H9 (cell line): ENCODE measurements around the gene DEK. TPM values are rescaled to one million over a fixed set of nuclear protein-coding genes. Genes with fewer than 3 reads are reported as not detected.

Experiments used
- DNase-seq: peaks from one replicate; pipeline ENCODE4 v3.0.0-alpha.2; 2017
- H2AFZ ChIP-seq: one replicate; pipeline ENCODE4 v1.6.1; 2013; ENCODE audit warnings: mild to moderate bottlenecking, low read length, control low read depth, moderate library complexity
- H2AK5ac ChIP-seq: 2 replicates; pipeline ENCODE4 v1.6.1; 2013; ENCODE audit warnings: low read length, control low read depth, mixed read lengths; ENCODE audit not compliant: insufficient read length
- H2BK120ac ChIP-seq: one replicate; pipeline ENCODE4 v1.6.1; 2013; ENCODE audit warnings: low read depth, mild to moderate bottlenecking, low read length, control low read depth, inconsistent platforms; ENCODE audit not compliant: poor library complexity, severe bottlenecking
- H2BK12ac ChIP-seq: 2 replicates; pipeline ENCODE4 v1.6.1; 2013; ENCODE audit warnings: low read length, control low read depth, mixed read lengths, low read depth; ENCODE audit not compliant: insufficient read length
- H2BK15ac ChIP-seq: 2 replicates; pipeline ENCODE4 v1.6.1; 2013; ENCODE audit warnings: low read depth, low read length, control low read depth
- H2BK20ac ChIP-seq: one replicate; pipeline ENCODE4 v1.6.1; 2013; ENCODE audit warnings: low read depth, mild to moderate bottlenecking, low read length, control low read depth, inconsistent platforms; ENCODE audit not compliant: poor library complexity, severe bottlenecking
- H2BK5ac ChIP-seq: 2 replicates; pipeline ENCODE4 v1.6.1; 2013; ENCODE audit warnings: low read length, control low read depth, mixed read lengths; ENCODE audit not compliant: insufficient read length
- H3K14ac ChIP-seq: 2 replicates; pipeline ENCODE4 v1.6.1; 2013; ENCODE audit warnings: low read length, control low read depth; ENCODE audit not compliant: insufficient read depth
- H3K18ac ChIP-seq: 2 replicates; pipeline ENCODE4 v1.6.1; 2013; ENCODE audit warnings: low read depth, mild to moderate bottlenecking, mixed read lengths, low read length, control low read depth; ENCODE audit not compliant: insufficient read length
- H3K23ac ChIP-seq: 2 replicates; pipeline ENCODE4 v1.6.1; 2013; ENCODE audit warnings: low read length, control low read depth, mixed read lengths, low read depth; ENCODE audit not compliant: insufficient read length
- H3K23me2 ChIP-seq: 2 replicates; pipeline ENCODE4 v1.6.1; 2013; ENCODE audit warnings: low read depth, mild to moderate bottlenecking, mixed read lengths, low read length, control low read depth; ENCODE audit not compliant: insufficient read length, poor library complexity, severe bottlenecking
- H3K27ac ChIP-seq: 2 replicates; pipeline ENCODE4 v1.5.1; 2013; ENCODE audit warnings: low read length, control low read depth, mixed read lengths, low read depth; ENCODE audit not compliant: insufficient read length
- H3K27me3 ChIP-seq: 2 replicates; pipeline ENCODE4 v1.6.1; 2013; ENCODE audit warnings: low read length, control low read depth, inconsistent platforms; ENCODE audit not compliant: insufficient read depth
- H3K4ac ChIP-seq: 2 replicates; pipeline ENCODE4 v1.6.1; 2013; ENCODE audit warnings: low read depth, mild to moderate bottlenecking, control low read depth, inconsistent platforms, low read length, moderate library complexity
- H3K4me1 ChIP-seq: 2 replicates; pipeline ENCODE4 v1.6.1; 2013; ENCODE audit warnings: low read length, control low read depth, inconsistent platforms; ENCODE audit not compliant: insufficient read depth
- H3K4me2 ChIP-seq: 2 replicates; pipeline ENCODE4 v1.6.1; 2013; ENCODE audit warnings: low read length, control low read depth, mixed read lengths; ENCODE audit not compliant: insufficient read length, insufficient read depth
- H3K56ac ChIP-seq: 2 replicates; pipeline ENCODE4 v1.6.1; 2013; ENCODE audit warnings: low read depth, mild to moderate bottlenecking, mixed read lengths, low read length, control low read depth; ENCODE audit not compliant: insufficient read length
- H3K79me1 ChIP-seq: 2 replicates; pipeline ENCODE4 v1.6.1; 2013; ENCODE audit warnings: low read depth, mild to moderate bottlenecking, moderate library complexity, low read length, control low read depth, inconsistent platforms; ENCODE audit not compliant: insufficient read depth, poor library complexity, severe bottlenecking
- H3K79me2 ChIP-seq: 2 replicates; pipeline ENCODE4 v1.6.1; 2013; ENCODE audit warnings: low read length, control low read depth, inconsistent platforms; ENCODE audit not compliant: insufficient read depth
- H3K9ac ChIP-seq: 2 replicates; pipeline ENCODE4 v1.6.1; 2013; ENCODE audit warnings: low read length, control low read depth, mixed read lengths; ENCODE audit not compliant: insufficient read length; ENCODE audit errors: extremely low read depth
- H3K9me3 ChIP-seq: one replicate; pipeline ENCODE4 v1.6.1; 2013; ENCODE audit warnings: low read depth, low read length, inconsistent platforms; ENCODE audit not compliant: control insufficient read depth
- H3T11ph ChIP-seq: one replicate; pipeline ENCODE4 v1.6.1; 2013; ENCODE audit warnings: mild to moderate bottlenecking, low read length, control low read depth, inconsistent platforms
- H4K20me1 ChIP-seq: one replicate; pipeline ENCODE4 v1.6.1; 2013; ENCODE audit not compliant: control insufficient read depth, insufficient read length, insufficient read depth
- H4K5ac ChIP-seq: 2 replicates; pipeline ENCODE4 v1.6.1; 2013; ENCODE audit warnings: low read depth, mild to moderate bottlenecking, mixed read lengths, low read length, control low read depth; ENCODE audit not compliant: insufficient read length
- H4K8ac ChIP-seq: replicated peaks from 2 replicates; pipeline ENCODE4 v1.6.1; 2013; ENCODE audit warnings: low read length, control low read depth, mixed read lengths, low read depth; ENCODE audit not compliant: insufficient read length
- H4K91ac ChIP-seq: 2 replicates; pipeline ENCODE4 v1.6.1; 2013; ENCODE audit warnings: low read depth, mild to moderate bottlenecking, moderate library complexity, mixed read lengths, low read length, control low read depth; ENCODE audit not compliant: insufficient read length
- H3K27ac Mint-ChIP-seq, 3 experiments: 2 replicates in 2 of 3; 3 replicates in 1 of 3; pipeline ENCODE4 v1.8.0; 2020 to 2021; ENCODE audit warnings: mixed read lengths in 3 of 3, mild to moderate bottlenecking in 1 of 3, moderate library complexity in 1 of 3
- H3K27me3 Mint-ChIP-seq: 2 replicates; pipeline ENCODE4 v1.8.0; 2021; ENCODE audit warnings: low read depth, mild to moderate bottlenecking, moderate library complexity, mixed read lengths
- H3K36me3 Mint-ChIP-seq, 3 experiments: 2 replicates in 2 of 3; 3 replicates in 1 of 3; pipeline ENCODE4 v1.8.0; 2020 to 2021; ENCODE audit warnings: low read depth in 3 of 3, mixed read lengths in 3 of 3; ENCODE audit not compliant: insufficient read depth in 1 of 3
- H3K4me1 Mint-ChIP-seq, 2 experiments: 2 replicates each; pipeline ENCODE4 v1.8.0; 2020; ENCODE audit warnings: mixed read lengths in 2 of 2
- H3K4me3 Mint-ChIP-seq, 2 experiments: 2 replicates in 1 of 2; 3 replicates in 1 of 2; pipeline ENCODE4 v1.8.0; 2020 to 2021; ENCODE audit warnings: mild to moderate bottlenecking in 2 of 2, mixed read lengths in 2 of 2, moderate library complexity in 1 of 2
- H3K9me3 Mint-ChIP-seq, 2 experiments: 2 replicates in 1 of 2; 3 replicates in 1 of 2; pipeline ENCODE4 v1.8.0; 2020; ENCODE audit warnings: mild to moderate bottlenecking in 2 of 2, mixed read lengths in 2 of 2, moderate library complexity in 1 of 2
- WGBS: extraction: QIAGEN DNeasy Blood & Tissue Kit; methylation state at CpG from one replicate; pipeline ENCODE4 v1.1.7; 2013; ENCODE audit warnings: missing lambda C conversion rate, low lambda C conversion rate, mixed read lengths; ENCODE audit not compliant: insufficient read length; ENCODE audit errors: extremely low coverage; 5-methylcytosine and 5-hydroxymethylcytosine counted together
- total RNA-seq: library from RNA; stranded (reverse); gene quantifications from 2 replicates; pipeline ENCODE4 v1.2.1, GENCODE V29; 2021
- TF ChIP-seq, protein P1 (sequence below): fragments of 200-600 bp; sonication (generic); conservative IDR thresholded peaks from 3 replicates; pipeline ENCODE4 v1.8.0; 2021; ENCODE audit warnings: antibody characterized with exemption, mild to moderate bottlenecking

DEK gene
- total RNA-seq, 1 experiment from 2014 or later, result 217 TPM

- Mint-ChIP-seq H3K27ac (peak overlapping the region in 1 of 3 experiments; percentile 68; a peak in 1 of 7 replicates), H3K27me3 (no peaks in the 10 kb centered on the region), H3K36me3 (peaks cover 5 to 17% (median 5%) of the 10 kb centered on the region in 3 experiments), H3K4me3 (no peak overlapping the region), H3K4me1 (peaks cover 24 to 30% of the 10 kb centered on the region in 2 experiments), H3K9me3 (peaks cover 20% of the 10 kb centered on the region in 2 experiments)
- Histone ChIP-seq H2BK5ac (no peak overlapping the region), H4K8ac (no peak overlapping the region), H3K9me3 (no peaks in the 10 kb centered on the region), H3K18ac (no peak overlapping the region), H4K20me1 (no peaks in the 10 kb centered on the region), H3K23me2 (no peaks in the 10 kb centered on the region), H3T11ph (no peak overlapping the region), H3K4me2 (no peak overlapping the region), H2BK120ac (no peak overlapping the region), H3K9ac (no peak overlapping the region), H3K27ac (no peak overlapping the region), H2BK12ac (no peak overlapping the region), H2BK20ac (no peak overlapping the region), H2BK15ac (no peak overlapping the region), H3K56ac (no peak overlapping the region), H2AK5ac (no peak overlapping the region), H4K5ac (no peak overlapping the region), H3K79me1 (no peaks in the 10 kb centered on the region), H3K23ac (no peak overlapping the region), H4K91ac (no peak overlapping the region), H2AFZ (no peak overlapping the region), H3K27me3 (no peaks in the 10 kb centered on the region), H3K4me1 (peaks cover 5% of the 10 kb centered on the region; the same call in 1 of the 2 replicates), H3K79me2 (no peaks in the 10 kb centered on the region), H3K4ac (no peak overlapping the region), H3K14ac (no peak overlapping the region)
- no peak for DNase-seq
- no CpG with 5 or more reads among the region's 4 CpGs for WGBS
- TF ChIP-seq, protein P1, sequence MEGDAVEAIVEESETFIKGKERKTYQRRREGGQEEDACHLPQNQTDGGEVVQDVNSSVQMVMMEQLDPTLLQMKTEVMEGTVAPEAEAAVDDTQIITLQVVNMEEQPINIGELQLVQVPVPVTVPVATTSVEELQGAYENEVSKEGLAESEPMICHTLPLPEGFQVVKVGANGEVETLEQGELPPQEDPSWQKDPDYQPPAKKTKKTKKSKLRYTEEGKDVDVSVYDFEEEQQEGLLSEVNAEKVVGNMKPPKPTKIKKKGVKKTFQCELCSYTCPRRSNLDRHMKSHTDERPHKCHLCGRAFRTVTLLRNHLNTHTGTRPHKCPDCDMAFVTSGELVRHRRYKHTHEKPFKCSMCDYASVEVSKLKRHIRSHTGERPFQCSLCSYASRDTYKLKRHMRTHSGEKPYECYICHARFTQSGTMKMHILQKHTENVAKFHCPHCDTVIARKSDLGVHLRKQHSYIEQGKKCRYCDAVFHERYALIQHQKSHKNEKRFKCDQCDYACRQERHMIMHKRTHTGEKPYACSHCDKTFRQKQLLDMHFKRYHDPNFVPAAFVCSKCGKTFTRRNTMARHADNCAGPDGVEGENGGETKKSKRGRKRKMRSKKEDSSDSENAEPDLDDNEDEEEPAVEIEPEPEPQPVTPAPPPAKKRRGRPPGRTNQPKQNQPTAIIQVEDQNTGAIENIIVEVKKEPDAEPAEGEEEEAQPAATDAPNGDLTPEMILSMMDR, result no peak
Observed at GRCh38 chr6:18308070-18308735, 43.9 kb upstream of the DEK start.
